Calu3 (cell line): ENCODE results near the gene TMEM222. TPM values are rescaled to one million over a fixed set of nuclear protein-coding genes. Genes with fewer than 3 reads are reported as not detected.
A peak's percentile ranks its signal among the peaks of the same experiment; 100 is the strongest.

ENCODE experiments used
- BruUV-seq: library from RNA; stranded (reverse); fragments of 400-500 nt; replicated peaks from 2 replicates; lab custom pipeline; 2021; lab: Mats Ljungman, UMichigan
- CTCF ChIA-PET: fragments of 300-600 bp; sonication (Branson Sonifier 250); formaldehyde crosslinking; loops from one replicate; lab custom pipeline; 2022; ENCODE audit warnings: antibody characterized with exemption; lab: Charles Lee
- DNase-seq: peaks from one replicate; pipeline ENCODE4 v3.0.0; 2022
- H3K27ac Mint-ChIP-seq: one replicate; pipeline ENCODE4 v1.8.0; 2022; ENCODE audit warnings: mixed read lengths; ENCODE audit not compliant: unreplicated experiment
- H3K27me3 Mint-ChIP-seq: one replicate; pipeline ENCODE4 v1.8.0; 2022; ENCODE audit warnings: mixed read lengths; ENCODE audit not compliant: unreplicated experiment
- H3K36me3 Mint-ChIP-seq: one replicate; pipeline ENCODE4 v1.8.0; 2022; ENCODE audit warnings: mild to moderate bottlenecking, moderate library complexity, mixed read lengths; ENCODE audit not compliant: insufficient read depth, unreplicated experiment
- H3K4me1 Mint-ChIP-seq: one replicate; pipeline ENCODE4 v1.8.0; 2022; ENCODE audit warnings: mild to moderate bottlenecking, low read depth, mixed read lengths; ENCODE audit not compliant: unreplicated experiment
- H3K4me3 Mint-ChIP-seq: one replicate; pipeline ENCODE4 v1.8.0; 2022; ENCODE audit warnings: mild to moderate bottlenecking, low read depth, moderate library complexity, mixed read lengths; ENCODE audit not compliant: unreplicated experiment
- H3K9me3 Mint-ChIP-seq: one replicate; pipeline ENCODE4 v1.8.0; 2022; ENCODE audit warnings: low read depth, mixed read lengths; ENCODE audit not compliant: unreplicated experiment
- CTCF ChIP-seq: fragments of 200-600 bp; IDR thresholded peaks from one replicate; pipeline ENCODE4 v1.8.0; 2022; ENCODE audit warnings: antibody characterized with exemption; ENCODE audit not compliant: unreplicated experiment
- intact Hi-C: fragments of 100-400 bp; cut with micrococcal nuclease; formaldehyde crosslinking; loops from one replicate; pipeline ENCODE4 v1.10.0; 2022; ENCODE audit not compliant: unreplicated experiment
- total RNA-seq: library from RNA; stranded (reverse); gene quantifications from 2 replicates; pipeline ENCODE4 v1.2.3, GENCODE V29; 2022

TMEM222 gene
- total RNA-seq, 1 experiment from 2014 or later: 30.4 TPM

- Mint-ChIP-seq H3K4me1 (no peaks in the 10 kb centered on the region), H3K27me3 (no peaks in the 10 kb centered on the region), H3K9me3 (no peaks in the 10 kb centered on the region), H3K4me3 (no peak overlapping the region), H3K27ac (no peak overlapping the region), H3K36me3 (peaks cover 4% of the 10 kb centered on the region)
- no TSS peak for BruUV-seq
- DNase-seq: no peak
- no peak for TF ChIP-seq CTCF
- CTCF ChIA-PET: no interaction called here
- intact Hi-C loops: no loop called here
Measured at GRCh38 chr1:27293915-27294314, 28.0 kb upstream of the TMEM222 start.

GRCh38 chr1:27296773-27297291, 25.1 kb upstream of the TMEM222 start:
- H3K27ac Mint-ChIP-seq: no peak overlapping the region
- CTCF ChIA-PET: interaction anchor here (0.5 to 1.5 kb wide), 13 partner anchors 26 to 354 kb away, joined by 3 to 10 read pairs (median 3); partner anchors contain the start of gene MAP3K6
- DNase-seq: peak; percentile 65
- no peak overlapping the region for H3K4me3 Mint-ChIP-seq
- intact Hi-C loops: loop anchor here (5.0 kb wide), 1 partner anchor 90 kb away; no protein-coding TSS in a partner anchor
- H3K4me1 Mint-ChIP-seq: no peaks in the 10 kb centered on the region
- no peaks in the 10 kb centered on the region for H3K27me3 Mint-ChIP-seq
- H3K36me3 Mint-ChIP-seq: peaks cover 4% of the 10 kb centered on the region
- no TSS peak for BruUV-seq
- TF ChIP-seq CTCF: peak; percentile 24
- no peaks in the 10 kb centered on the region for H3K9me3 Mint-ChIP-seq

- CTCF ChIA-PET: interaction anchor here (0.6 to 1.5 kb wide), 2 partner anchors 253 to 323 kb away, joined by 3 read pairs; no protein-coding TSS in a partner anchor
- TF ChIP-seq CTCF: no peak
- no peak overlapping the region for H3K27ac Mint-ChIP-seq
- DNase-seq: no peak
- H3K36me3 Mint-ChIP-seq: no peaks in the 10 kb centered on the region
- H3K4me3 Mint-ChIP-seq: no peak overlapping the region
- BruUV-seq: no TSS peak
- H3K4me1 Mint-ChIP-seq: no peaks in the 10 kb centered on the region
- intact Hi-C loops: loop anchor here (5.0 kb wide), 1 partner anchor 89 kb away; no protein-coding TSS in a partner anchor
- H3K9me3 Mint-ChIP-seq: no peaks in the 10 kb centered on the region
- H3K27me3 Mint-ChIP-seq: no peaks in the 10 kb centered on the region
Measured at GRCh38 chr1:27297903-27298302, 24.1 kb upstream of the TMEM222 start.

GRCh38 chr1:27298632-27299384, 23.2 kb upstream of the TMEM222 start:
- no peak overlapping the region for H3K27ac Mint-ChIP-seq
- no peak overlapping the region for H3K4me3 Mint-ChIP-seq
- H3K9me3 Mint-ChIP-seq: no peaks in the 10 kb centered on the region
- H3K27me3 Mint-ChIP-seq: no peaks in the 10 kb centered on the region
- no peaks in the 10 kb centered on the region for H3K4me1 Mint-ChIP-seq
- CTCF ChIA-PET: interaction anchor here (0.6 kb wide), 1 partner anchor 227 kb away, joined by 3 read pairs; no protein-coding TSS in a partner anchor
- intact Hi-C loops: loop anchor here (5.0 kb wide), 1 partner anchor 88 kb away; no protein-coding TSS in a partner anchor
- no peak for TF ChIP-seq CTCF
- no TSS peak for BruUV-seq
- H3K36me3 Mint-ChIP-seq: no peaks in the 10 kb centered on the region
- no peak for DNase-seq
